Gastrocnemius medialis (tissue), 4 donors: ENCODE measurements around the gene RCAN1. TPM values are rescaled to one million over a fixed set of nuclear protein-coding genes. Genes with fewer than 3 reads are reported as not detected.

Experiments used
- ATAC-seq, 2 donors: fragments of 150-250 bp; one replicate each; pipeline ENCODE4 v1.9.1; 2016
- DNase-seq, 2 donors: peaks; one replicate each; pipeline ENCODE4 v3.0.0-alpha.2; 2019
- H3K27ac ChIP-seq, 4 donors: fragments of 200-600 bp; sonication (generic); 1 replicate in 1 of 4; 2 replicates in 3 of 4; pipeline ENCODE4 v1.5.1; 2016 to 2018; ENCODE audit warnings: mild to moderate bottlenecking in 2 of 4, moderate library complexity in 1 of 4
- H3K27me3 ChIP-seq, 3 donors: fragments of 200-600 bp; sonication (generic) in 2 of 3; 1 replicate in 1 of 3; 2 replicates in 2 of 3; pipeline versions ENCODE4 v1.5.1 to v1.6.0; 2016 to 2019; ENCODE audit warnings: mild to moderate bottlenecking in 1 of 3, moderate library complexity in 1 of 3
- H3K36me3 ChIP-seq, 2 donors: fragments of 200-600 bp; sonication (generic) in 1 of 2; one replicate each; pipeline ENCODE4 v1.5.1; 2017 to 2018
- H3K4me1 ChIP-seq, 2 donors: fragments of 200-600 bp; sonication (generic) in 1 of 2; one replicate each; pipeline ENCODE4 v1.5.1; 2016 to 2017; ENCODE audit warnings: mild to moderate bottlenecking in 2 of 2
- H3K4me3 ChIP-seq, 4 donors: fragments of 200-600 bp; sonication (generic) in 3 of 4; 1 replicate in 1 of 4; 2 replicates in 3 of 4; pipeline ENCODE4 v1.5.1; 2016 to 2019; ENCODE audit warnings: mild to moderate bottlenecking in 2 of 4
- H3K9me3 ChIP-seq, 3 donors: fragments of 200-600 bp; sonication (generic) in 2 of 3; 1 replicate in 1 of 3; 2 replicates in 2 of 3; pipeline ENCODE4 v1.5.1; 2016 to 2019
- POLR2A ChIP-seq, 2 donors: fragments of 450-650 bp; IDR thresholded peaks; one replicate each; pipeline ENCODE4 v1.6.1; 2017; ENCODE audit warnings: antibody characterized with exemption in 2 of 2, mild to moderate bottlenecking in 2 of 2, moderate library complexity in 2 of 2
- in situ Hi-C, 4 donors: fragments of 200-750 bp; cut with MboI; loops; one replicate each; pipeline versions ENCODE4 v1.15.0 to v1.8.0; 2017; ENCODE audit warnings: low sequenced_read_pairs in 4 of 4
- intact Hi-C: fragments of 100-400 bp; cut with DNase I; formaldehyde crosslinking; loops from one replicate; pipeline ENCODE4 v1.15.1; 2023; ENCODE audit warnings: low total_unique reads
- total RNA-seq, 4 donors: library from RNA; depleted of rRNA; stranded (reverse); fragments of >200 nt; gene quantifications; one replicate each; pipeline versions ENCODE4 v1.1.0 to v1.2.3, GENCODE V29; 2016
- TF ChIP-seq, protein P1 (sequence below), 5 experiments: fragments of 450-650 bp in 3 of 5; fragments of 200-600 bp in 2 of 5; sonication (generic) in 2 of 5; IDR thresholded peaks in 4 of 5; conservative IDR thresholded peaks in 1 of 5; 1 replicate in 4 of 5; 2 replicates in 1 of 5; pipeline ENCODE4 v1.5.1; 2016 to 2019; ENCODE audit warnings: antibody characterized with exemption in 5 of 5, mild to moderate bottlenecking in 3 of 5, moderate library complexity in 3 of 5

Gene RCAN1
- total RNA-seq, 4 donors from 2014 or later = 21.7 to 37.9 (median 33.2) TPM

DNA sequence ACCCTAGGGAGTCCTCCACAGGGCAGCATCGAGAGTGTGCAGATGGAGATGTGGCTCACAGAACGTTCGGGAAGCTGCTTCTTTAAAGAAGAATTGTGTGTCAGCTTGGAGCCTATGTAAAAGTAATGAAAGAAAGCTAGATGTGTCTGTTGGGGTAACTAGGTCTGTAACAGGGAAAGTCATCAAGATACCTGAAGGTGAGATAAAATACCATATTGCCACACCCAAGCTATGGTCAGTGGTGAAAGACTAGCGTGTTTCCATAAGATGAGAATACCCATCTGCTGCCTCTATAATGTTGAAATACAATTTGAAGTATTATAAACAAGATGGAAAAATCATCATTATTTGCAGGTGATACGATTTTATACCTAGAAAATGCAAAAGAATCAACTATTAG, 17.5 kb downstream of the RCAN1 start:
- Histone ChIP-seq H3K27ac (no peak overlapping the region), H3K9me3 (no peaks in the 10 kb centered on the region), H3K27me3 (no peaks in the 10 kb centered on the region), H3K36me3 (no peaks in the 10 kb centered on the region), H3K4me3 (no peak overlapping the region), H3K4me1 (peaks cover 13 to 22% of the 10 kb centered on the region in 2 donors)
- intact Hi-C loops = no loop called here
- in situ Hi-C loops = no loop called here
- TF ChIP-seq POLR2A (IDR thresholded peaks at IDR 0.05) = no peak
- TF ChIP-seq, protein P1, sequence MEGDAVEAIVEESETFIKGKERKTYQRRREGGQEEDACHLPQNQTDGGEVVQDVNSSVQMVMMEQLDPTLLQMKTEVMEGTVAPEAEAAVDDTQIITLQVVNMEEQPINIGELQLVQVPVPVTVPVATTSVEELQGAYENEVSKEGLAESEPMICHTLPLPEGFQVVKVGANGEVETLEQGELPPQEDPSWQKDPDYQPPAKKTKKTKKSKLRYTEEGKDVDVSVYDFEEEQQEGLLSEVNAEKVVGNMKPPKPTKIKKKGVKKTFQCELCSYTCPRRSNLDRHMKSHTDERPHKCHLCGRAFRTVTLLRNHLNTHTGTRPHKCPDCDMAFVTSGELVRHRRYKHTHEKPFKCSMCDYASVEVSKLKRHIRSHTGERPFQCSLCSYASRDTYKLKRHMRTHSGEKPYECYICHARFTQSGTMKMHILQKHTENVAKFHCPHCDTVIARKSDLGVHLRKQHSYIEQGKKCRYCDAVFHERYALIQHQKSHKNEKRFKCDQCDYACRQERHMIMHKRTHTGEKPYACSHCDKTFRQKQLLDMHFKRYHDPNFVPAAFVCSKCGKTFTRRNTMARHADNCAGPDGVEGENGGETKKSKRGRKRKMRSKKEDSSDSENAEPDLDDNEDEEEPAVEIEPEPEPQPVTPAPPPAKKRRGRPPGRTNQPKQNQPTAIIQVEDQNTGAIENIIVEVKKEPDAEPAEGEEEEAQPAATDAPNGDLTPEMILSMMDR (IDR thresholded peaks at IDR 0.05 in 4 of 5, conservative IDR thresholded peaks at IDR 0.05 in 1 of 5) = no peak
- no peak for ATAC-seq
- no peak for DNase-seq

- DNase-seq = no peak
- peaks cover 20 to 29% of the 10 kb centered on the region in 2 donors for H3K4me1 ChIP-seq
- H3K36me3 ChIP-seq = no peaks in the 10 kb centered on the region
- H3K4me3 ChIP-seq = no peak overlapping the region
- no peak for ATAC-seq
- H3K9me3 ChIP-seq = no peaks in the 10 kb centered on the region
- TF ChIP-seq, protein P1 (IDR thresholded peaks at IDR 0.05 in 4 of 5, conservative IDR thresholded peaks at IDR 0.05 in 1 of 5) = no peak
- no peak for TF ChIP-seq POLR2A (IDR thresholded peaks at IDR 0.05)
- no peaks in the 10 kb centered on the region for H3K27me3 ChIP-seq
- in situ Hi-C loops = no loop called here
- intact Hi-C loops = no loop called here
- H3K27ac ChIP-seq = no peak overlapping the region
Observed at GRCh38 chr21:34596561-34597271, 18.2 kb downstream of the RCAN1 start.

- TF ChIP-seq, protein P1 (IDR thresholded peaks at IDR 0.05 in 4 of 5, conservative IDR thresholded peaks at IDR 0.05 in 1 of 5) = no peak
- no peak for TF ChIP-seq POLR2A (IDR thresholded peaks at IDR 0.05)
- H3K27me3 ChIP-seq = no peaks in the 10 kb centered on the region
- intact Hi-C loops (no loop called here), in situ Hi-C loops (no loop called here)
- no peak overlapping the region for H3K4me3 ChIP-seq
- DNase-seq (no peak), ATAC-seq (no peak)
- H3K4me1 ChIP-seq = peaks cover 22 to 30% of the 10 kb centered on the region in 2 donors
- H3K9me3 ChIP-seq = no peaks in the 10 kb centered on the region
- H3K36me3 ChIP-seq = no peaks in the 10 kb centered on the region
- no peak overlapping the region for H3K27ac ChIP-seq
Observed at GRCh38 chr21:34595457-34595856, 19.5 kb downstream of the RCAN1 start.

- ATAC-seq = no peak
- DNase-seq = no peak
- in situ Hi-C loops (no loop called here), intact Hi-C loops (no loop called here)
- peaks cover 22 to 30% of the 10 kb centered on the region in 2 donors for H3K4me1 ChIP-seq
- peak overlapping the region in 2 of 4 donors; percentile 29 to 44 for H3K27ac ChIP-seq
- no peaks in the 10 kb centered on the region for H3K27me3 ChIP-seq
- no peaks in the 10 kb centered on the region for H3K9me3 ChIP-seq
- no peak for TF ChIP-seq POLR2A (IDR thresholded peaks at IDR 0.05)
- TF ChIP-seq, protein P1 (IDR thresholded peaks at IDR 0.05 in 4 of 5, conservative IDR thresholded peaks at IDR 0.05 in 1 of 5) = no peak
- no peaks in the 10 kb centered on the region for H3K36me3 ChIP-seq
- no peak overlapping the region for H3K4me3 ChIP-seq
Observed at GRCh38 chr21:34594566-34595234, 20.2 kb downstream of the RCAN1 start.
